ENCODE measurements around the gene TPRG1L. TPM values are rescaled to one million over a fixed set of nuclear protein-coding genes. Genes with fewer than 3 reads are reported as not detected.

TPRG1L gene
- total RNA-seq, 1 donor from 2014 or later: 26.5 TPM

- H3K36me3 Mint-ChIP-seq (ENCODE audit: low read depth): peaks cover 74% of the 10 kb centered on the region
- no peaks in the 10 kb centered on the region for H3K27me3 Mint-ChIP-seq
- TF ChIP-seq, protein P1, sequence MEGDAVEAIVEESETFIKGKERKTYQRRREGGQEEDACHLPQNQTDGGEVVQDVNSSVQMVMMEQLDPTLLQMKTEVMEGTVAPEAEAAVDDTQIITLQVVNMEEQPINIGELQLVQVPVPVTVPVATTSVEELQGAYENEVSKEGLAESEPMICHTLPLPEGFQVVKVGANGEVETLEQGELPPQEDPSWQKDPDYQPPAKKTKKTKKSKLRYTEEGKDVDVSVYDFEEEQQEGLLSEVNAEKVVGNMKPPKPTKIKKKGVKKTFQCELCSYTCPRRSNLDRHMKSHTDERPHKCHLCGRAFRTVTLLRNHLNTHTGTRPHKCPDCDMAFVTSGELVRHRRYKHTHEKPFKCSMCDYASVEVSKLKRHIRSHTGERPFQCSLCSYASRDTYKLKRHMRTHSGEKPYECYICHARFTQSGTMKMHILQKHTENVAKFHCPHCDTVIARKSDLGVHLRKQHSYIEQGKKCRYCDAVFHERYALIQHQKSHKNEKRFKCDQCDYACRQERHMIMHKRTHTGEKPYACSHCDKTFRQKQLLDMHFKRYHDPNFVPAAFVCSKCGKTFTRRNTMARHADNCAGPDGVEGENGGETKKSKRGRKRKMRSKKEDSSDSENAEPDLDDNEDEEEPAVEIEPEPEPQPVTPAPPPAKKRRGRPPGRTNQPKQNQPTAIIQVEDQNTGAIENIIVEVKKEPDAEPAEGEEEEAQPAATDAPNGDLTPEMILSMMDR (IDR thresholded peaks at IDR 0.05): no peak
- no peak overlapping the region for H3K4me3 Mint-ChIP-seq
- ChIA-PET CTCF (interaction anchor here (0.9 kb wide), 1 partner anchor 19 kb away, joined by 5 read pairs; no protein-coding TSS in a partner anchor), POLR2A (interaction anchor here (0.6 kb wide), 1 partner anchor 28 kb away, joined by 14 read pairs; no protein-coding TSS in a partner anchor)
- H3K27ac Mint-ChIP-seq: no peak overlapping the region
- H3K4me1 Mint-ChIP-seq: no peaks in the 10 kb centered on the region
- DNase-seq (no peak), ATAC-seq (ENCODE audit: low read depth) (no peak)
- no peaks in the 10 kb centered on the region for H3K9me3 Mint-ChIP-seq
- intact Hi-C loops (cut with micrococcal nuclease): no loop called here
Measured at GRCh38 chr1:3638027-3638426, 13.2 kb downstream of the TPRG1L start.

- no peak for DNase-seq
- Mint-ChIP-seq H3K4me1 (no peaks in the 10 kb centered on the region), H3K27me3 (no peaks in the 10 kb centered on the region), H3K4me3 (no peak overlapping the region), H3K9me3 (no peaks in the 10 kb centered on the region), H3K36me3 (ENCODE audit: low read depth) (peaks cover 71% of the 10 kb centered on the region), H3K27ac (no peak overlapping the region)
- POLR2A ChIA-PET: no interaction called here
- TF ChIP-seq, protein P1 (IDR thresholded peaks at IDR 0.05): no peak
- intact Hi-C loops (cut with micrococcal nuclease): no loop called here
- CTCF ChIA-PET: interaction anchor here (0.9 kb wide), 1 partner anchor 19 kb away, joined by 5 read pairs; no protein-coding TSS in a partner anchor
- ATAC-seq (ENCODE audit: low read depth): no peak
Measured at GRCh38 chr1:3638676-3639075, 13.9 kb downstream of the TPRG1L start.

DNA sequence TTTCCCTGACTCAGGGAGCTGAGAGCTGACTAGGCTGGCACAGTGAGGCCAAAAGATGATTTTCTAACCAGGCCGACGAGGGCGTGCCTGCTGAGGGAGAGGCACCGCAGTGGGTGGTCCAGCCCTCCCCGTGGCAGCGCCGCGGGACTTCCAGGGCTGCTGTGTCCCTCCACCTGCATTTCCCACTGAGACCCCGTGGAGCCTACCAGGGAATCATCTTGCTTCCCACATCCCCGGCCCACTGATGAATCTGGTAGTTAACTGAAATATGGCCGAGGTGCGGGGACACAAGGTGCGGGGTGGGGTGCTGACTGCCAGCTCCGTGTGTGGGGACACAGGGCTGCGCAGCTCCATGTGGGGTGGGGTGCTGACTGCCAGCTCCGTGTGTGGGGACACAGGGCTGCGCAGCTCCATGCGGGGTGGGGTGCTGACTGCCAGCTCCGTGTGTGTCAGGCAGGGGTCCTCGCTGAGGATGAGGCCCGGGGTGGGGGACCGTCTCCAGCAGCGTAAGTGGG is 14.6 kb downstream of the TPRG1L start:
- TF ChIP-seq, protein P1 (IDR thresholded peaks at IDR 0.05): no peak
- H3K9me3 Mint-ChIP-seq: no peaks in the 10 kb centered on the region
- no peak for DNase-seq
- no peak overlapping the region for H3K4me3 Mint-ChIP-seq
- H3K4me1 Mint-ChIP-seq: no peaks in the 10 kb centered on the region
- CTCF ChIA-PET: no interaction called here
- POLR2A ChIA-PET: no interaction called here
- intact Hi-C loops (cut with micrococcal nuclease): no loop called here
- peaks cover 68% of the 10 kb centered on the region for H3K36me3 Mint-ChIP-seq (ENCODE audit: low read depth)
- H3K27me3 Mint-ChIP-seq: no peaks in the 10 kb centered on the region
- H3K27ac Mint-ChIP-seq: no peak overlapping the region
- no peak for ATAC-seq (ENCODE audit: low read depth)

- Mint-ChIP-seq H3K27me3 (no peaks in the 10 kb centered on the region), H3K9me3 (no peaks in the 10 kb centered on the region), H3K4me3 (no peak overlapping the region), H3K36me3 (ENCODE audit: low read depth) (peaks cover 67% of the 10 kb centered on the region), H3K4me1 (no peaks in the 10 kb centered on the region), H3K27ac (no peak overlapping the region)
- ATAC-seq (ENCODE audit: low read depth) (no peak), DNase-seq (no peak)
- TF ChIP-seq, protein P1 (IDR thresholded peaks at IDR 0.05): no peak
- POLR2A ChIA-PET: no interaction called here
- intact Hi-C loops (cut with micrococcal nuclease): no loop called here
- CTCF ChIA-PET: no interaction called here
Measured at GRCh38 chr1:3640121-3640837, 15.5 kb downstream of the TPRG1L start.

DNA sequence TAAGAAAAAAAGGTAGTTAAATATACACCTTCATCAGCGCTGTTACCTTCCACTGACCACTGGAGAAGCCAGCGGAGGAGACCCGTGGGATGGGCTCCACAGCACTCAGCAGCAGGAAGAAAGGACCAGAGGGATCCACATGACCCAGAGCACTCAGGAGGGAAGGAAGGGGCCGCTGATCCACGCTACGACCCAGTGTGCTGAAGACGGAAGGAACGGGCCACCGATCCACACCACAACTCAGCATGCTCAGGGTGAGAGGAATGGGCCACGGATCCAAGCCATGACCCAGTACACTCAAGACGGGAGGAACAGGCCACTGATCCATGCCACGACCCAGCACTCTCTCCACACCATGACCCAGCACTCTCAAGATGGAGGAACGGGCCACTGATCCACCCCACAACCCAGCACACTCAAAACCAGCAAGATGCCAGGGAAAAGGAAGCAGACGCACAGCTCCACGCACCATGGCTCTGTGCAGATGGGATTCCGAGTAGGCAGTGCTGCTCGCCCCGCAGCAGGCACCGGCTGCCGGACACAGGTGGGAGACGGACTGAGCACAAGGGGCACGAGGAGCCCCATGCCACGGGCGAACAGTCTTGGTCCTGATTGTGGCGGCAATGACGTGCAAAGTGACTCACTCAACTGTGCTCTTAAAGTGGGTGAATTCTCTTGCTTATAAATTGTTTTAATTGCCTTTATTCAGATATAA is 16.4 kb downstream of the TPRG1L start:
- POLR2A ChIA-PET: no interaction called here
- Mint-ChIP-seq H3K4me3 (no peak overlapping the region), H3K36me3 (ENCODE audit: low read depth) (peaks cover 67% of the 10 kb centered on the region)

More for the DNA sequence above, 16.4 kb downstream of the TPRG1L start:
- H3K4me1 Mint-ChIP-seq: no peaks in the 10 kb centered on the region
- DNase-seq (no peak), ATAC-seq (ENCODE audit: low read depth) (no peak)
- TF ChIP-seq, protein P1 (IDR thresholded peaks at IDR 0.05): no peak
- no peak overlapping the region for H3K27ac Mint-ChIP-seq
- CTCF ChIA-PET: no interaction called here
- H3K9me3 Mint-ChIP-seq: no peaks in the 10 kb centered on the region
- intact Hi-C loops (cut with micrococcal nuclease): no loop called here
- H3K27me3 Mint-ChIP-seq: no peaks in the 10 kb centered on the region
